Gastrocnemius medialis (tissue), 4 donors: ENCODE data around the gene ZBTB1. TPM values are rescaled to one million over a fixed set of nuclear protein-coding genes. Genes with fewer than 3 reads are reported as not detected.
A peak's percentile ranks its signal among the peaks of the same experiment; 100 is the strongest.

ENCODE experiments used
- ATAC-seq, 2 donors: fragments of 150-250 bp; one replicate each; pipeline ENCODE4 v1.9.1; 2016
- DNase-seq, 2 donors: peaks; one replicate each; pipeline ENCODE4 v3.0.0-alpha.2; 2019
- H3K27ac ChIP-seq, 4 donors: fragments of 200-600 bp; sonication (generic); 1 replicate in 1 of 4; 2 replicates in 3 of 4; pipeline ENCODE4 v1.5.1; 2016 to 2018; ENCODE audit warnings: mild to moderate bottlenecking in 2 of 4, moderate library complexity in 1 of 4
- H3K27me3 ChIP-seq, 3 donors: fragments of 200-600 bp; sonication (generic) in 2 of 3; 1 replicate in 1 of 3; 2 replicates in 2 of 3; pipeline versions ENCODE4 v1.5.1 to v1.6.0; 2016 to 2019; ENCODE audit warnings: mild to moderate bottlenecking in 1 of 3, moderate library complexity in 1 of 3
- H3K36me3 ChIP-seq, 2 donors: fragments of 200-600 bp; sonication (generic) in 1 of 2; one replicate each; pipeline ENCODE4 v1.5.1; 2017 to 2018
- H3K4me1 ChIP-seq, 2 donors: fragments of 200-600 bp; sonication (generic) in 1 of 2; one replicate each; pipeline ENCODE4 v1.5.1; 2016 to 2017; ENCODE audit warnings: mild to moderate bottlenecking in 2 of 2
- H3K4me3 ChIP-seq, 4 donors: fragments of 200-600 bp; sonication (generic) in 3 of 4; 1 replicate in 1 of 4; 2 replicates in 3 of 4; pipeline ENCODE4 v1.5.1; 2016 to 2019; ENCODE audit warnings: mild to moderate bottlenecking in 2 of 4
- H3K9me3 ChIP-seq, 3 donors: fragments of 200-600 bp; sonication (generic) in 2 of 3; 1 replicate in 1 of 3; 2 replicates in 2 of 3; pipeline ENCODE4 v1.5.1; 2016 to 2019
- CTCF ChIP-seq, 5 experiments: fragments of 450-650 bp in 3 of 5; fragments of 200-600 bp in 2 of 5; sonication (generic) in 2 of 5; IDR thresholded peaks in 4 of 5; conservative IDR thresholded peaks in 1 of 5; 1 replicate in 4 of 5; 2 replicates in 1 of 5; pipeline ENCODE4 v1.5.1; 2016 to 2019; ENCODE audit warnings: antibody characterized with exemption in 5 of 5, mild to moderate bottlenecking in 3 of 5, moderate library complexity in 3 of 5
- POLR2A ChIP-seq, 2 donors: fragments of 450-650 bp; IDR thresholded peaks; one replicate each; pipeline ENCODE4 v1.6.1; 2017; ENCODE audit warnings: antibody characterized with exemption in 2 of 2, mild to moderate bottlenecking in 2 of 2, moderate library complexity in 2 of 2
- in situ Hi-C, 4 donors: fragments of 200-750 bp; cut with MboI; loops; one replicate each; pipeline versions ENCODE4 v1.15.0 to v1.8.0; 2017; ENCODE audit warnings: low sequenced_read_pairs in 4 of 4
- intact Hi-C: fragments of 100-400 bp; cut with DNase I; formaldehyde crosslinking; loops from one replicate; pipeline ENCODE4 v1.15.1; 2023; ENCODE audit warnings: low total_unique reads
- total RNA-seq, 4 donors: library from RNA; depleted of rRNA; stranded (reverse); fragments of >200 nt; gene quantifications; one replicate each; pipeline versions ENCODE4 v1.1.0 to v1.2.3, GENCODE V29; 2016

The ZBTB1 gene
- total RNA-seq, 4 donors from 2014 or later = 36.9 to 49.2 (median 38.0) TPM

GRCh38 chr14:64463873-64464272 is 40.7 kb upstream of the ZBTB1 start:
- Histone ChIP-seq H3K9me3 (no peaks in the 10 kb centered on the region), H3K4me3 (no peak overlapping the region), H3K4me1 (peaks cover 6 to 13% of the 10 kb centered on the region in 2 donors), H3K36me3 (no peaks in the 10 kb centered on the region), H3K27me3 (no peaks in the 10 kb centered on the region), H3K27ac (no peak overlapping the region)
- intact Hi-C loops = loop anchor here (2.0 kb wide), 1 partner anchor 47 kb away; no protein-coding TSS in a partner anchor
- DNase-seq = no peak
- no peak for ATAC-seq
- no peak for TF ChIP-seq CTCF (IDR thresholded peaks at IDR 0.05 in 4 of 5, conservative IDR thresholded peaks at IDR 0.05 in 1 of 5)
- no peak for TF ChIP-seq POLR2A (IDR thresholded peaks at IDR 0.05)
- in situ Hi-C loops = no loop called here

DNA sequence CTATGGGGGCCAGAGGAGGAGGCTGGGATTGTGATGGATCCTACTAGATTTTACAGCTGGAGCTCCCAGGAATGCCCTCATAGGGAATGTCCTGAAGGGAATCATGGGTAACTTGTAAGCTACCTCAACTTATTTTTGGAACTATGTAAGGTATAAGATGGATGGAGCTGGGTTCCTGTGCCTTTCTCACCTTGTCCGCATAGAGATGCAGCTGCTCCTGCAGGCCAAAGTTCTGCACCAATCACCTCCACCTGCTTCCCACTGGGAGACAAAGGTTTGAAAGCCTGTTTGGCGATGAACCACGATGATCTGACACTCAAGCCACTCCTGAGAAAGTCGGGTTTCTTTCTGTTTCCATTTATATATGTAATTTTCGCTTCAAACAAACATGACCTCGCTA is 39.9 kb upstream of the ZBTB1 start:
- no peak for ATAC-seq
- Histone ChIP-seq H3K9me3 (no peaks in the 10 kb centered on the region), H3K27ac (no peak overlapping the region), H3K36me3 (no peaks in the 10 kb centered on the region), H3K4me3 (peak overlapping the region; percentile 56 to 84 (median 76)), H3K4me1 (peaks cover 6 to 13% of the 10 kb centered on the region in 2 donors), H3K27me3 (no peaks in the 10 kb centered on the region)
- in situ Hi-C loops (no loop called here), intact Hi-C loops (loop anchor here (2.0 kb wide), 1 partner anchor 46 kb away; no protein-coding TSS in a partner anchor)
- no peak for DNase-seq
- no peak for TF ChIP-seq POLR2A (IDR thresholded peaks at IDR 0.05)
- no peak for TF ChIP-seq CTCF (IDR thresholded peaks at IDR 0.05 in 4 of 5, conservative IDR thresholded peaks at IDR 0.05 in 1 of 5)

DNA sequence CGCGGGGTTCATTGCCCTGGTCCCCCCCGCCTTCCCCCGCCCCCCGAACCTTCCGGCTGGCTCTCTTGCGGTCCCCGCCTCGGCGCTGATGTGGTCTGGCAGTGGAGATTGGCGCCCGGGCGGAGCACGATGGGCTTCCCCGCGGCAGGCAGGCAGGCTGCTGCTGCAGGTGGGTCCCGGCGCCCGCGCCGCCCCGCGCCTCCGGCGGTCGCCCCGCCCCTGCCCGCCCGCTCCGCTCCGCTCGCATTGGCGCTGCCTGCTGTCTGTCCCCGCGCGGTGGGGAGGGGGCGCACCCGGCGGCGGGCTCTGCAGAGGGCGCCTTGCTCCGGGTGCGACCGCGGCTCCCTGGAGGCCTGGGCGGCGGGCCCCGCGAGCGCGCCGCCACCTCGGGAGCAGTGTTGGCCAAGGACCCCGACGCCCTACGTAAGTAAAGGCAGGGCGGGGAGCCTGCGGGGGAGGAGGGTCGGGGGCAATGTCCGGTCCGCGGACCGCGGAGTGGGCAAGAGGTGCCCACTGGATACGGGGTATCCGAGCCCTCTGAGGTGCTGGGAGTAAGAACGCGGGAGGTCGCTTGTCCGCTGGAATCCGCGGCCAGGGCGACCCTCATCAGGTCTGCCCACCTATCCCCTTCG is 39.3 kb upstream of the ZBTB1 start, which contains the start of gene AKAP5:
TSS of gene AKAP5 (plus strand) at position 309 of the 632 bp plus-strand sequence. CDS start 2,896 bp downstream, outside the sequence.
- no peaks in the 10 kb centered on the region for H3K9me3 ChIP-seq
- H3K4me1 ChIP-seq = peaks cover 6 to 13% of the 10 kb centered on the region in 2 donors
- DNase-seq (peak in 1 of 2 donors; percentile 3), ATAC-seq (peak; percentile 52 to 65)
- intact Hi-C loops (loop anchor here (2.0 kb wide), 1 partner anchor 45 kb away; no protein-coding TSS in a partner anchor), in situ Hi-C loops (no loop called here)
- peak within 1 kb of the TSS in 3 of 4 donors; percentile 27 to 40 (median 35) for H3K27ac ChIP-seq
- no peaks in the 10 kb centered on the region for H3K36me3 ChIP-seq
- peak within 1 kb of the TSS; percentile 56 to 84 (median 76) for H3K4me3 ChIP-seq
- no peaks in the 10 kb centered on the region for H3K27me3 ChIP-seq
- TF ChIP-seq CTCF (IDR thresholded peaks at IDR 0.05 in 4 of 5, conservative IDR thresholded peaks at IDR 0.05 in 1 of 5) = no peak
- TF ChIP-seq POLR2A (IDR thresholded peaks at IDR 0.05) = no peak

- Histone ChIP-seq H3K27me3 (no peaks in the 10 kb centered on the region), H3K4me1 (peaks cover 6 to 13% of the 10 kb centered on the region in 2 donors), H3K4me3 (peak overlapping the region; percentile 56 to 84 (median 76)), H3K9me3 (no peaks in the 10 kb centered on the region), H3K36me3 (no peaks in the 10 kb centered on the region), H3K27ac (peak overlapping the region in 2 of 4 donors; percentile 35 to 40)
- DNase-seq (no peak), ATAC-seq (peak; percentile 43 to 60)
- intact Hi-C loops (loop anchor here (2.0 kb wide), 1 partner anchor 45 kb away; no protein-coding TSS in a partner anchor), in situ Hi-C loops (no loop called here)
- TF ChIP-seq POLR2A (IDR thresholded peaks at IDR 0.05) = no peak
- TF ChIP-seq CTCF (IDR thresholded peaks at IDR 0.05 in 4 of 5, conservative IDR thresholded peaks at IDR 0.05 in 1 of 5) = peak in 1 of 5 experiments; percentile 21
These were observed 38.6 kb upstream of the ZBTB1 start for GRCh38 chr14:64465831-64466554.
